IMR-90 (cell line): ENCODE data around the gene TMEM74B. TPM values are rescaled to one million over a fixed set of nuclear protein-coding genes. Genes with fewer than 3 reads are reported as not detected.

Experiments used
- ATAC-seq: fragments of 200-7000 bp; cut with Tn5 transposase; 2 replicates; pipeline ENCODE4 v1.9.1; 2020; ENCODE audit warnings: low read depth, mild to moderate bottlenecking, moderate library complexity
- BruUV-seq: library from RNA; stranded (reverse); fragments of 400-500 nt; replicated peaks from 2 replicates; lab custom pipeline; 2021; lab: Mats Ljungman, UMichigan
- CTCF ChIA-PET: fragments of 300-600 bp; formaldehyde crosslinking; extraction: SDS; loops from one replicate; lab custom pipeline; 2021; ENCODE audit warnings: antibody characterized with exemption; lab: Yijun Ruan, JAX
- POLR2A ChIA-PET: fragments of 300-600 bp; sonication (Branson Sonifier 250); formaldehyde crosslinking; loops from one replicate; lab custom pipeline; 2022; ENCODE audit warnings: antibody characterized with exemption; ENCODE audit not compliant: unreplicated experiment; lab: Charles Lee
- DNase-seq: peaks from one replicate; pipeline ENCODE4 v3.0.0; 2013
- H2AFZ ChIP-seq: replicated peaks from 2 replicates; pipeline ENCODE3; 2013; ENCODE audit warnings: low read length, mild to moderate bottlenecking; ENCODE audit not compliant: poor library complexity
- H2AK5ac ChIP-seq: 2 replicates; pipeline ENCODE4 v1.6.1; 2013; ENCODE audit warnings: low read depth, low read length, inconsistent platforms
- H2AK9ac ChIP-seq: replicated peaks from 2 replicates; pipeline ENCODE3; 2013; ENCODE audit warnings: mild to moderate bottlenecking, low read depth, low read length, moderate library complexity; ENCODE audit not compliant: poor library complexity
- H2BK120ac ChIP-seq: 2 replicates; pipeline ENCODE4 v1.6.1; 2013; ENCODE audit warnings: low read depth, low read length, inconsistent platforms
- H2BK15ac ChIP-seq: 3 replicates; pipeline ENCODE4 v1.6.1; 2013; ENCODE audit warnings: low read depth, low read length, inconsistent platforms
- H2BK20ac ChIP-seq: 2 replicates; pipeline ENCODE4 v1.6.1; 2013; ENCODE audit warnings: low read depth, mild to moderate bottlenecking, inconsistent platforms, low read length, moderate library complexity
- H2BK5ac ChIP-seq: 2 replicates; pipeline ENCODE4 v1.6.1; 2013; ENCODE audit warnings: mild to moderate bottlenecking, low read depth, low read length, inconsistent platforms; ENCODE audit not compliant: poor library complexity, severe bottlenecking
- H3K14ac ChIP-seq: replicated peaks from 2 replicates; pipeline ENCODE4 v1.6.1; 2013; ENCODE audit warnings: low read depth, low read length, inconsistent platforms
- H3K18ac ChIP-seq: 2 replicates; pipeline ENCODE4 v1.6.1; 2013; ENCODE audit warnings: low read depth, low read length, control low read depth
- H3K23ac ChIP-seq: 2 replicates; pipeline ENCODE4 v1.6.1; 2013; ENCODE audit warnings: low read depth, low read length, inconsistent platforms
- H3K27ac ChIP-seq: 2 replicates; pipeline ENCODE4 v1.5.1; 2013; ENCODE audit warnings: mild to moderate bottlenecking, control low read depth, low read length; ENCODE audit not compliant: insufficient read depth
- H3K27me3 ChIP-seq: 2 replicates; pipeline ENCODE4 v1.6.1; 2013; ENCODE audit warnings: low read length; ENCODE audit not compliant: control insufficient read depth, insufficient read depth
- H3K36me3 ChIP-seq: 2 replicates; pipeline ENCODE4 v1.6.1; 2013; ENCODE audit warnings: low read length, mixed read lengths; ENCODE audit not compliant: control insufficient read depth, insufficient read depth
- H3K4ac ChIP-seq: 2 replicates; pipeline ENCODE4 v1.6.1; 2013; ENCODE audit warnings: low read depth, low read length, inconsistent platforms
- H3K4me1 ChIP-seq: 2 replicates; pipeline ENCODE4 v1.6.1; 2013; ENCODE audit warnings: low read length, mixed read lengths; ENCODE audit not compliant: control insufficient read depth, insufficient read depth
- H3K4me2 ChIP-seq: 2 replicates; pipeline ENCODE4 v1.6.1; 2013; ENCODE audit warnings: low read depth, mild to moderate bottlenecking, control low read depth, low read length, moderate library complexity
- H3K4me3 ChIP-seq: 2 replicates; pipeline ENCODE4 v1.5.1; 2013; ENCODE audit warnings: low read depth, mild to moderate bottlenecking, control low read depth, low read length, moderate library complexity; ENCODE audit not compliant: insufficient read depth
- H3K56ac ChIP-seq: 2 replicates; pipeline ENCODE4 v1.6.1; 2013; ENCODE audit warnings: low read length, inconsistent platforms; ENCODE audit not compliant: insufficient read depth; ENCODE audit errors: extremely low read depth
- H3K79me1 ChIP-seq, 2 experiments: 2 replicates each; pipeline ENCODE4 v1.6.1; 2013; ENCODE audit warnings: low read length in 2 of 2, inconsistent platforms in 1 of 2, low read depth in 1 of 2
- H3K9ac ChIP-seq: 2 replicates; pipeline ENCODE4 v1.6.1; 2013; ENCODE audit warnings: low read depth, low read length, control low read depth
- H3K9me1 ChIP-seq: 2 replicates; pipeline ENCODE4 v1.6.1; 2013; ENCODE audit warnings: low read length, inconsistent platforms; ENCODE audit not compliant: insufficient read depth
- H3K9me3 ChIP-seq: 2 replicates; pipeline ENCODE4 v1.6.1; 2013; ENCODE audit warnings: low read length; ENCODE audit not compliant: control insufficient read depth, insufficient read depth
- H4K20me1 ChIP-seq: 2 replicates; pipeline ENCODE4 v1.6.1; 2013; ENCODE audit warnings: low read length, inconsistent platforms; ENCODE audit not compliant: insufficient read depth
- H4K5ac ChIP-seq: 2 replicates; pipeline ENCODE4 v1.6.1; 2013; ENCODE audit warnings: mild to moderate bottlenecking, low read depth, low read length, control low read depth
- H4K8ac ChIP-seq, 2 experiments: 2 replicates each; pipeline ENCODE4 v1.6.1; 2013; ENCODE audit warnings: low read depth in 2 of 2, low read length in 2 of 2, control low read depth in 1 of 2, inconsistent platforms in 1 of 2
- H4K91ac ChIP-seq: 2 replicates; pipeline ENCODE4 v1.6.1; 2013; ENCODE audit warnings: low read depth, low read length, inconsistent platforms; ENCODE audit not compliant: insufficient read depth
- CEBPB ChIP-seq: IDR thresholded peaks from 2 replicates; pipeline ENCODE4 v1.6.1; 2012; ENCODE audit warnings: low read depth, low read length, improper control_type of control experiment
- CTCF ChIP-seq: conservative IDR thresholded peaks from 2 replicates; pipeline ENCODE4 v1.5.1; 2012; ENCODE audit warnings: mild to moderate bottlenecking, low read depth, low read length, improper control_type of control experiment
- ELK1 ChIP-seq: fragments of 150-350 bp; IDR thresholded peaks from 2 replicates; pipeline ENCODE4 v1.6.1; 2016; ENCODE audit warnings: low read depth, mild to moderate bottlenecking, low read length, moderate library complexity, borderline replicate concordance
- POLR2A ChIP-seq: IDR thresholded peaks from 2 replicates; pipeline ENCODE4 v1.6.1; 2012; ENCODE audit warnings: mild to moderate bottlenecking, low read depth, low read length
- WGBS, 2 experiments: methylation state at CpG; one replicate each; pipeline versions ENCODE4 v1.1.5 to v1.1.7; 2013; ENCODE audit warnings: missing lambda C conversion rate in 2 of 2; ENCODE audit not compliant: insufficient read length in 1 of 2; ENCODE audit errors: extremely low coverage in 2 of 2; 5-methylcytosine and 5-hydroxymethylcytosine counted together
- dilution Hi-C: fragments of 300-500 bp; cut with HindIII; formaldehyde crosslinking; loops from one replicate; pipeline ENCODE4 v1.14.3; 2018; ENCODE audit warnings: low sequenced_read_pairs; ENCODE audit not compliant: unreplicated experiment
- in situ Hi-C: fragments of 300-500 bp; cut with MboI; formaldehyde crosslinking; loops from 3 replicates; pipeline ENCODE4 v1.14.3; 2019; ENCODE audit warnings: low sequenced_read_pairs, inconsistent platforms, mixed read lengths
- intact Hi-C: fragments of 100-400 bp; cut with micrococcal nuclease; formaldehyde crosslinking; loops from 2 replicates; pipeline ENCODE4 v1.10.0; 2022
- polyA plus RNA-seq, 3 experiments: library from polyadenylated mRNA; depleted of rRNA; stranded (reverse); fragments of >200 nt; gene quantifications; 2 replicates each; pipeline ENCODE4 v1.2.3, GENCODE V29; 2012; ENCODE audit warnings: low replicate concordance in 1 of 3
- total RNA-seq: library from RNA; depleted of rRNA; stranded (reverse); fragments of >200 nt; gene quantifications from 2 replicates; pipeline ENCODE4 v1.2.3, GENCODE V29; 2012

The TMEM74B gene
- total and polyA plus RNA-seq, 2 of the 4 experiments (the other 2 are of a cell fraction): 0.03 TPM; not detected in 1

- DNase-seq: peak; percentile 16
Observed at GRCh38 chr20:1214838-1215261, 30.1 kb upstream of the TMEM74B start.

More at GRCh38 chr20:1214838-1215261, 30.1 kb upstream of the TMEM74B start:
- Histone ChIP-seq H3K56ac (no peak overlapping the region), H2AFZ (no peak overlapping the region), H3K27ac (no peak overlapping the region), H2BK15ac (no peak overlapping the region), H3K4me2 (no peak overlapping the region), H2AK5ac (no peak overlapping the region), H3K4me3 (no peak overlapping the region), H2BK20ac (no peak overlapping the region), H3K9me3 (no peaks in the 10 kb centered on the region), H3K9me1 (no peaks in the 10 kb centered on the region), H2AK9ac (no peak overlapping the region), H3K79me1 (no peaks in the 10 kb centered on the region), H4K8ac (no peak overlapping the region), H3K4me1 (no peaks in the 10 kb centered on the region), H3K27me3 (peaks cover 16% of the 10 kb centered on the region), H4K91ac (no peak overlapping the region), H2BK5ac (no peak overlapping the region), H4K20me1 (no peaks in the 10 kb centered on the region), H4K5ac (no peak overlapping the region), H3K36me3 (no peaks in the 10 kb centered on the region), H3K18ac (no peak overlapping the region), H3K14ac (no peak overlapping the region), H3K4ac (no peak overlapping the region), H2BK120ac (no peak overlapping the region), H3K9ac (no peak overlapping the region), H3K23ac (no peak overlapping the region)
- intact Hi-C loops: loop anchor here (1.0 to 10.0 kb wide), 4 partner anchors 108 to 399 kb away; partner anchors contain the start of gene FKBP1A
- POLR2A ChIA-PET: no interaction called here
- no peak for TF ChIP-seq POLR2A
- TF ChIP-seq CTCF: no peak
- peak; percentile 48 for TF ChIP-seq CEBPB
- TF ChIP-seq ELK1: no peak
- no peak for ATAC-seq
- dilution Hi-C loops: no loop called here
- BruUV-seq: no TSS peak
- in situ Hi-C loops: loop anchor here (10.0 kb wide), 1 partner anchor 400 kb away; no protein-coding TSS in a partner anchor
- CTCF ChIA-PET: no interaction called here
- WGBS, 2 experiments: 68% methylated on average over 3 of the region's 4 CpGs; no CpG with 5 or more reads in 1 of the 2 experiments
